GM18858 (cell line): ENCODE data around the gene TPCN2.

Source experiments
- ATAC-seq: cut with Tn5 transposase; IDR thresholded peaks from one replicate; pipeline ENCODE4 v1.9.1; 2021; ENCODE audit not compliant: unreplicated experiment

TPCN2 gene

GRCh38 chr11:69035946-69036340 lies 12.8 kb upstream of the TPCN2 start:
- ATAC-seq, result no peak

- no peak for ATAC-seq
These were observed 11.7 kb upstream of the TPCN2 start for GRCh38 chr11:69037074-69037473.

GRCh38 chr11:69037544-69037943 lies 11.2 kb upstream of the TPCN2 start:
- no peak for ATAC-seq

- ATAC-seq, result no peak
These were observed 9.2 kb upstream of the TPCN2 start for GRCh38 chr11:69039501-69039900.

GRCh38 chr11:69040051-69040450 lies 8.7 kb upstream of the TPCN2 start:
- no peak for ATAC-seq

GRCh38 chr11:69040581-69041260 lies 8.0 kb upstream of the TPCN2 start:
- no peak for ATAC-seq

GRCh38 chr11:69041516-69041915 lies 7.2 kb upstream of the TPCN2 start:
- no peak for ATAC-seq

- no peak for ATAC-seq
These were observed 4.4 kb upstream of the TPCN2 start for GRCh38 chr11:69044111-69045013.

DNA sequence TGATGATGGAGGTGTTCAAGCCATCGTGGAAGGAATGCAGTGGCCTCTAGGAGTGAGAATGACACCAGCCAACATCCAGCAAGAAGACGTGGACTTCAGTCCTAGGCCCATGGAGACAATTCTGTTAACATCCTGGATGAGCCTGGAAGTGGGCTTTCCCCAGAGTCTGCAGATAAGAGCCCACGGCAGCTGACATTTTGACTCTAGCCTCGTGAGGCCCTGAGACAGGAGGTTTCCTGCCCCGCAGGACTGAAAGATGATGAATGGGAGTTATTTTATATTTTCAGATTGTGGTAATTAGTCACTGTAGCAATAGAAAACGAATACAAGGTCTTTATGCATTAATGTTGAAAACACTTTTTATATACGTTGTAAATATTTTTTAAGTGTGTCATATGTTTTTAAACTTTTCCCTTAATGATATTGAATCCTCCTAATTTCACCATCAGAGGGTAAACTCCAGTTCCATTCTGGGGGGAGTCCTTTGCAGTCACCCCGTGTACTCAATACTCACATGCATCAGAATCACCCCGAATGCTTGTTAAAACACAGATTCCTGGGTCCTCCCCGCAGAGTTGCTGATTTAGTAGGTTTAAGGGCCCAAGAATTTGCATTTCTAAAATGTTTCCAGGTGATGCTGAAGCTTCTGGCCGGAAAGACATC lies 570 bp upstream of the TPCN2 start:
- no peak for ATAC-seq

DNA sequence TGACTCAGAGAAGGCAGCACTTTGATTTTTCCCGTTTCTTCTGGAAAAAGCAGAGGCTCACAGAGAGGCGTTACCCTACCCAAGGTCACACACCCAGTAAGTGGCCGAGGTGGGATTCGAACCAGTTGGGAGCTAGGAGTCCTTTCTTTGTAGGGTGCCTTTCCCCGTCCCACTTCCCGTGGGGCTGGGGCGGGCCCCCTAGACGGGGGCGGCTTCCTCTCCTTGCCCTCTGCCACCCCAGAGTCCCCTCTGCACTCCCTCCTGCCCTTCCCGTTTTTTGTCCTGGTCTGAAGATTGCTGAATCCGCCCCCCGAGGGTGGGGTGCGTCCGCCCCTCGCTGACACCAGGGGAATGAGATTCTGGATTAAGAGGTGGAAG lies 747 bp downstream of the TPCN2 start:
- ATAC-seq, result no peak

GRCh38 chr11:69050592-69051380 lies 2.1 kb downstream of the TPCN2 start:
- no peak for ATAC-seq

GRCh38 chr11:69051381-69052342 lies 2.9 kb downstream of the TPCN2 start:
- no peak for ATAC-seq

GRCh38 chr11:69052343-69053168 lies 3.8 kb downstream of the TPCN2 start:
- ATAC-seq, result no peak

- ATAC-seq, result no peak
These were observed 4.4 kb downstream of the TPCN2 start for GRCh38 chr11:69053169-69053477.

GRCh38 chr11:69053546-69054396 lies 5.0 kb downstream of the TPCN2 start:
- ATAC-seq, result no peak

GRCh38 chr11:69054397-69055211 lies 5.9 kb downstream of the TPCN2 start:
- no peak for ATAC-seq

DNA sequence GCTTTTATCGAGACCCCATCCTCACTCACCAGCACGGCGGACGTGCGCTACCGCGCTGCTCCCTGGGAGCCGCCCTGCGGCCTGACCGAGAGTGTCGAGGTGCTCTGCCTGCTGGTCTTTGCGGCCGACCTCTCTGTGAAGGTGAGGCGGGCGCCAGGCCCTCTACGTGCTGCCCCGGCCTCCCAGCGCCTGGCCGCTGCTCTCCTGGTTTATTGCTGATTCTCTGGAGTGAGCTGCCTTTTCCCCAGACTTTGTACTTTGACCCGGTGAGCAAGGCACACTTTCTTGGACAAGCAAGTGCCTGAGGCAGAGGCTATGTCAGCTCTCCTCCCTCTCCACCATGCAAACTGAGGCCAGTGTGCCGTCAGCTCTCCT lies 6.5 kb downstream of the TPCN2 start:
- ATAC-seq, result no peak
